ENCODE data around the gene COQ2.
"Not testable (repeated sequence)": the region's sequence is repeated elsewhere in the genome, so short reads cannot be mapped to it uniquely, and the experiment has no call there.

The COQ2 gene, protein sequence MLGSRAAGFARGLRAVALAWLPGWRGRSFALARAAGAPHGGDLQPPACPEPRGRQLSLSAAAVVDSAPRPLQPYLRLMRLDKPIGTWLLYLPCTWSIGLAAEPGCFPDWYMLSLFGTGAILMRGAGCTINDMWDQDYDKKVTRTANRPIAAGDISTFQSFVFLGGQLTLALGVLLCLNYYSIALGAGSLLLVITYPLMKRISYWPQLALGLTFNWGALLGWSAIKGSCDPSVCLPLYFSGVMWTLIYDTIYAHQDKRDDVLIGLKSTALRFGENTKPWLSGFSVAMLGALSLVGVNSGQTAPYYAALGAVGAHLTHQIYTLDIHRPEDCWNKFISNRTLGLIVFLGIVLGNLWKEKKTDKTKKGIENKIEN

DNA sequence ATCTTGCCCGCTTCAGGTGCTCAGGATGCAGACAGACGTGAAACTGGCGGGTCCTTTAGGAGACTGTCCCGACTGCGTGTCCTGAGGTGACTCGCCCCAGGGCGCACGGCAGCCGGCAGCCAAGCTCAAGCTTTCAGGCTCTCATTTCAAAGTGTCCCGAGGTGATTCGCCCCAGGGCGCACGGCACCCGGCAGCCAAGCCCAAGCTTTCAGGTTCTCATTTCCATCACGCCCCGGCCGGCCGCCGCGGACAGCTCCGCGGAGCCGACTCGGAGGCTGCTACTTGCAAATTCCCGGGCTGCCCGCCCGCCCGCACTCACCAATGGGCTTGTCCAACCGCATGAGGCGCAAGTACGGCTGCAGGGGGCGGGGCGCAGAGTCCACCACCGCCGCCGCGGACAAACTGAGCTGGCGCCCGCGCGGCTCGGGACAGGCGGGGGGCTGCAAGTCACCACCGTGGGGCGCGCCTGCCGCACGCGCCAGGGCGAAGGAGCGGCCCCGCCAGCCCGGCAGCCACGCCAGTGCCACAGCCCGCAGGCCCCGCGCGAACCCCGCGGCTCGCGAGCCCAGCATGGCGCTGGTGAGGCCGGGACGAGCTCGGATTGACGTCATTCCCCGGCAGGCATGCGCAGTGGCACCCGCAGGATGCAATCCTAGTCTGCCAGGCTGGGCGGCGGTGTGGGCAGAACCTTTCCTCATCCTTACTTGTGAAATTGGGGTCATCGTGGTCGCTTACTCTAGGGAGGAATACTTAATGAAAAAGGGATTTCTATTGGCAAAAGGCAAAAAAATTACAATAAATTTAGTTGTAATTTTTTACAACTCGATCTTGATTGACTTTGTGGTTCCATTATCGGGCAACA, at the start of gene COQ2:
COQ2 (minus strand) TSS at position 606 of the 862 bp plus-strand sequence; CDS start at position 572, 34 bp downstream.
- peak; percentile 91 to 94 for DNase-seq (ENCODE audit: low read depth in 2 of 2)

DNA sequence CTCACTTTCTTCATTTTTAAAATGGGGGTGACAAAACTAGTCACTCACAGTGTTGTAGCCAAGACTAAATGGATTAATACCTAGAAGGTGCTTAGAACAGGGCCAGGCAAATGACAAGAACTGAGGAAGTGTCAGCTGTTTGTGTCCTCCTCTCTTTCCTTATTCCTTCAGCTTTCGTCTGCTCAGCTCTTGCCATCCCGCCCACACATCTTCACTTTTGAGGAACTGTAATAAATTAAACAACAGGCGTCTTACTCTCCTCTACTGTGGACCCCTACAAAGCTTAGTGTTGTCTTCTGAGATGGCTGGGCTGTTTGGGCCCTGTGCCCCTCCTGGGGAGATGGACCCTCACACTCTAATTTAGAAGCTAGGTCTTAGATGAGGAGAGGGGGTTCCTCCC, 47.4 kb upstream of the COQ2 start:
- no peak for DNase-seq (ENCODE audit: low read depth in 2 of 2)

DNA sequence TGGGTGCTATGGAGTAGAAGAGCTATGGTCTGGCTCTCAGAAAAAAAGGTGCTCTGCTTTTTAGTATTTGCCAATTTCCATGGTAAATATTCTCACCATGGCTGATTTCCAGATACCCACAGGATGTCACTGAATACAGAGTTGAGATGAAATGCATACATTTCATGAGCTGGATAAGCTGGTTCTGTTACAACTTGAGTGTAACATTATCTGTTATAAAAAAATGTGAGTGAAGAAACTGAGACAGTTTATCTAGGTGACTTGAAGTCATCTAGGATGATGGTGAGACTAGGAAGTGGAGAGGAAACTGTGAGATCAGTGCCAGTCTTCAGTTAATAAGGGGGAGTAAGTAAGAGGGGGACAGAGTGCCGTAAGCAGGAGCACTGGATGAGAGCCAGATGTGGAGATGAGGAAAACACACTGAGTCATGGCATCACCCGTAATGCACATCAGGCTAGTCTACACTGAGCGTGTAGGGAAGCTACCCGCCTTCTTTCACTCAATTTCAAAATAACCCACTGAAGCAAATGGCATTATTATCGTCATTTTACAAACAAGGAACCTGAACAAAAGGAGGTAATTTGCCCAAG, 45.0 kb upstream of the COQ2 start:
- no peak for DNase-seq (ENCODE audit: low read depth in 2 of 2)

- no peak for DNase-seq (ENCODE audit: low read depth in 2 of 2)
Measured at GRCh38 chr4:83328521-83329187, 44.1 kb upstream of the COQ2 start.

- DNase-seq (ENCODE audit: low read depth in 2 of 2), result no peak
Measured at GRCh38 chr4:83326546-83326945, 41.9 kb upstream of the COQ2 start.

GRCh38 chr4:83325306-83325705, 40.7 kb upstream of the COQ2 start:
- not testable (repeated sequence) for DNase-seq (ENCODE audit: low read depth in 2 of 2)

DNA sequence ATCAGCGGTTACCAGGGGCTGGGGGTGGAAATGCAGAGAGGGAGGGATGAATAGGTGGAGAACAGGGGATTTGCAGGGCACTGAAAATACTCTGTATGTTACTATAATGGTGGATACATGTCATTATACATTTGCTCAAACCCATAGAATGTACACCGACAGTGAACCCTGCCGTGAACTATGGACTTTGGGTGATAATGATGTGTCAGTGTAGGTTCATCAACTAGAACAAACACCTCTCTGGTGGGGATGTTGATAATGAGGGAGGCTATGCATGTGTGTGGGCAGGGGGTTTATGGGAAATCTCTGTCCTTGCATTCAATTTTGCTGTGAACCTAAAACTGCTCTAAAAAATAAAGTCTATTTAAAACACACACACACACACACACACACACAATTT, 38.5 kb upstream of the COQ2 start:
- no peak for DNase-seq (ENCODE audit: low read depth in 2 of 2)

GRCh38 chr4:83320548-83320947, 36.0 kb upstream of the COQ2 start:
- no peak for DNase-seq (ENCODE audit: low read depth in 2 of 2)

GRCh38 chr4:83318666-83319065, 34.1 kb upstream of the COQ2 start:
- DNase-seq (ENCODE audit: low read depth in 2 of 2), result no peak

- no peak for DNase-seq (ENCODE audit: low read depth in 2 of 2)
Measured at GRCh38 chr4:83317671-83318070, 33.1 kb upstream of the COQ2 start.

DNA sequence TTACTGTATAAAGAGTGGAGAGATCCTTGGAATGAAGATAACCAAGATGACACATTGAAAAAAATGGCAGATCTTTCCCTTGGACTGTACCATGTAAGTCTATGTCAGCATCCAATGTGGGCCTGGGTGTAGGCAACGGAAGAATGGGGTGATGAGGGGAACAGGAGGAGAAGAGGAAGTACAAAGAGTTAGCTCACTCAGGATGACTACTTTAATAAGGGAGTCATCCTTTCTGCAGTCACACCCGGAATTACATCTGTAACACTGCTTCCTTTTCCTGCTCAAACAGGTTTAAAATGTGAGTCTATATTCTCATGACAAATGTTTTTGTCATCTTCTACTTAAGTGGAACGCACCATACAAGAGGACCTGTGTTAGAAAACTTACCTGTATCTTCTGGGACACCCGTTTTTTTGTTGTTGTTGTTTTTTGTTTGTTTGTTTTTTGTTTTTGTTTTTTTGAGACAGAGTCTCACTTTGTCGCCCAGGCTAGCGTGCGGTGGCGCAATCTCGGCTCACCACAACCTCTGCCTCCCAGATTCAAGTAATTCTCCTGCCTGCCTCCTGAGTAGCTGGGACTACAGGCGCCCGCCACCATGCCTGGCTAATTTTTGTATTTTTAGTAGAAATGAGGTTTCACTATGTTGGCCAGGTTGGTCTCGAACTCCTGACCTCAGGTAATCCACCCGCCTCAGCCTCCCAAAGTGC, 32.0 kb upstream of the COQ2 start:
- no peak for DNase-seq (ENCODE audit: low read depth in 2 of 2)

DNA sequence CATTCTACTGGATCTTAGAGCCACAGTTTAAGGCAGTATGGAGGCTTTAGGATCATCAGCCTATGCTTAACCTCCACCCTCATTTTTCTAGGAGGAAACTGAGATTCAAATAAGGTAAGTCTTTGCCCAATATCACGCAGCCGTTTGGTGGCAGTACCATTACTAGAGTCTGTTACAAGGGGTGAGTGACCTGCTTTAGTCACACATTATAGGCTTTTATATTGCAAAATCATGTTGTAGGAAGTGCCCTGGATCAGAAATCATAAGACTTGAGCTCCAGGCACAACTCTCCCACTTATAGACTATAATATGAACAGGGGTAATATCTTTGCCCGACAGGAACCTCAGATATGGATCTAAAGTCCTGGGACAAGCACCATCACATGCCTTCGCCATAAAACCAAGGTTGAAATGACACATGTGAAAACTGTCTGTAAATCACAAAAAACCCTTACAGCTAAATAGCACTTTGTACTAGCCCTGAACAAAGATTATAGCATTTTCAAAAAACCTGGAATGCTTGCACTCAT, 30.8 kb upstream of the COQ2 start:
- no peak for DNase-seq (ENCODE audit: low read depth in 2 of 2)

DNA sequence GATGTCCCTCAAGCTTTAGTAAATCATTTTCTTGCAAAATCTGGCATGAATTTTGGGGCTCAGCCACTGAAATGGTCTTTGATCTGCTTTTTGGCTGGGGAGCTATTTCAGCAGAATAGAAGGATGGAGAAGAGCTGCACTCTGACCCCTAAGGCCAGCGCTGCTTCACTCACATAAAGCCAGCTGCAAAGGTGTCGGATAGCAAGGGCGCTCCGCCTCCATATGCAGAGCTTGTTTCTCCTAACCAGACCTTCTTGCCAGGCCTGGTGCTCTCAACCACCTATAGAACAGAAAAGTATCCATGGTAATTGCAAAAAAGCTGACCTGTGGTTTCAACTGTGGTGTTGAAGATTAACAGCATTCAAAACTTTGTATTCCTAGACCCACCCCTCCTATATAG, 24.1 kb upstream of the COQ2 start:
- DNase-seq (ENCODE audit: low read depth in 2 of 2), result no peak

DNA sequence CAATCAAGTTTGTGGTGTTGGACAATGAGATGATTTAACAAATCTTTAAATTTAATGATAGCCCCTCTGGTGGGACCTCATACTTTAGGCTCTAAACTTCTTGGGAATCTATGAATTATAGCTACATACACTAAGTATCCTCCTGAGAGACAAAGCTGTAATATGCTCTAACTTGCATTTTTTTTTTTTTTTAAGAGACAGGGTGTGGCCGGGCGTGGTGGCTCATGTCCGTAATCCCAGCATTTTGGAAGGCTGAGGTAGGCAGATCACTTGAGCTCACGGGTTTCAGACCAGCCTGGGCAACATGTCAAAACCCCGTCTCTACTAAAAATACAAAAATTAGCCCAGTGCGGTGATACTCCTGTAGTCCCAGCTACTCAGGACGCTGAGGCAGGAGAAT, 23.3 kb upstream of the COQ2 start:
- DNase-seq (ENCODE audit: low read depth in 2 of 2), result no peak

GRCh38 chr4:83305187-83305586, 20.6 kb upstream of the COQ2 start:
- no peak for DNase-seq (ENCODE audit: low read depth in 2 of 2)

- DNase-seq (ENCODE audit: low read depth in 2 of 2), result no peak
Measured at GRCh38 chr4:83297548-83298260, 13.1 kb upstream of the COQ2 start.

DNA sequence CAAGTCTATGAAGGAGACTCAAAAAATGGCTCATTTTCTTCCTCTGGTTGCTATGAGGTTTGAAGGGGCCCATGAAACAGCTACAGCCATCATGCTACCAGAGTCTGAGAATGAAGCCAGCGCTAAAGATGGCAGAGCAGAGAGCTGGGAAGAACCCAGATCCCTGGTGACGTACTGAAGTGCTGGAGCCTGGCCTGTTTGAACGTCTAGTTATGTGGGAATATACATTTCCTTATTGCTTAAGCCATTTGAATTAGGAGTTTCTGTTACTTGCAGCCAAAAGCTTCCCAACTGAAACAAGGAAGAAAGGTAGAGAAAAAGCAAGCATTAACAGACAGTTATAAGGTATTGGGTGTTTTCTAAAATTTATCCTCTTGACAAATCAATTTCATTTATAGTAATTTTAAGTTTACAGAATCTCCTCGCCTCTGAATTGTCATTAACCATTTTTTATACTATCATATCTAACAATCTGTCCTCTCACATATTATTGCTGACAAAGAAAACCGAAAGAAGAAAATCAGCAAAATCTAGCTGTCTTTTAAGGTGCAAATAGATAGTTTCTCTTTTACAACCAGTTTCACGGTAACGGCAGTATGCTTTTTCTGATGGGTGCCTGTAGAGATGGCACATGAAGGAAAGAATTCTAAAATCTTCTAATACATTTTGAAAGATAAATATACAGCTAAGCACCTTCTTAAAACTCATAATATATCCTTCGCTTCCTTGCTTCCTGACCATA, 8.9 kb upstream of the COQ2 start:
- DNase-seq (ENCODE audit: low read depth in 2 of 2), result no peak

DNA sequence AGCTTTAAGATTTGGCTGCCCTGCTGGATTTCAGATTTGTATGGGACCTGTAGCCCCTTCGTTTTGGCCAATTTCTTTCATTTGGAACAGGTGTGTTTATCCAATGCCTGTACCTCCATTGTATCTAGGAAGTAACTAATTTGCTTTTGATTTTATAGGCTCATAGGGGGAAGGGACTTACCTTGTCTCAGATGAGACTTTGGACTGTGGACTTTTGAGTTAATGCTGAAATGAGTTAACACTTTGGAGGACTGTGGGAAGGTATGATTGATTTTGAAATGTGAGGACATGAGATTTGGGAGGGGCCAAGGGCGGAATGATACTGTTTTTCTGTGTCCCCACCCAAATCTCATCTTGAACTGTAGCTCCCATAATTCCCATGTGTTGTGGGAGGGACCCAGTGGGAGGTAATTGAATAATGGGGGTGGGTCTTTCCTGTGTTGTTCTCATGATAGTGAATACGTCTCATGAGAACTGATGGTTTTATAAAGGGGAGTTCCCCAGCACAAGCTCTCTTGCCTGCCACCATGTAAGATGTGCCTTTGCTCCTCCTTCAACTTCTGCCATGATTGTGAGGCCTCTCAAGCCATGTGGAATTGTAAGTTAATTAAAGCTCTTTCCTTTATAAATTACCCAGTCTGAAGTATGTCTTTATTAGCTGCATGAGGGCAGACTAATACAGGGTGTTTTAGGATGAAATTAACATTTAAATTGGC, 5.6 kb upstream of the COQ2 start:
- DNase-seq (ENCODE audit: low read depth in 2 of 2), result not testable (repeated sequence)

- not testable (repeated sequence) for DNase-seq (ENCODE audit: low read depth in 2 of 2)
Measured at GRCh38 chr4:83288381-83288780, 3.8 kb upstream of the COQ2 start.

All from stimulated activated CD4-positive, alpha-beta T cell treated with anti-CD3 and anti-CD28 coated beads, Interleukin-1b, Interleukin-23, amount 100 ng/mL, for 4 hours (primary cell).